HEK293T (cell line): ENCODE data around the gene PLPPR2.
A peak's percentile ranks its signal among the peaks of the same experiment; 100 is the strongest.
"Not testable (repeated sequence)": the region's sequence is repeated elsewhere in the genome, so short reads cannot be mapped to it uniquely, and the experiment has no call there.

Experiments used
- CTCF ChIA-PET: fragments of 350-600 bp; formaldehyde crosslinking; extraction: SDS; loops from one replicate; lab custom pipeline; 2021; ENCODE audit warnings: antibody characterized with exemption, inconsistent platforms; lab: Yijun Ruan, JAX
- POLR2A ChIA-PET: fragments of 350-600 bp; formaldehyde crosslinking; extraction: SDS; loops from one replicate; lab custom pipeline; 2020; ENCODE audit warnings: antibody characterized with exemption, inconsistent platforms; lab: Yijun Ruan, JAX
- DNase-seq: peaks from one replicate; pipeline ENCODE4 v3.0.0; 2012; ENCODE audit warnings: mixed read lengths; ENCODE audit errors: extremely low spot score
- ARNT ChIP-seq: fragments of 450-650 bp; IDR thresholded peaks from 2 replicates; pipeline ENCODE4 v1.6.1; 2017; ENCODE audit warnings: mild to moderate bottlenecking
- BHLHE40 ChIP-seq: fragments of 450-650 bp; IDR thresholded peaks from 2 replicates; pipeline ENCODE4 v1.6.1; 2016; ENCODE audit warnings: mild to moderate bottlenecking, moderate library complexity, borderline replicate concordance
- CTBP1 ChIP-seq: fragments of 450-650 bp; IDR thresholded peaks from 2 replicates; pipeline ENCODE4 v1.6.1; 2016; ENCODE audit warnings: borderline replicate concordance
- ELF4 ChIP-seq: fragments of 450-650 bp; IDR thresholded peaks from 2 replicates; pipeline ENCODE4 v1.6.1; 2017; ENCODE audit warnings: antibody characterized with exemption
- FOXA1 ChIP-seq: fragments of 450-650 bp; IDR thresholded peaks from 2 replicates; pipeline ENCODE4 v1.6.1; 2016; ENCODE audit warnings: mild to moderate bottlenecking
- FOXK2 ChIP-seq: fragments of 450-650 bp; IDR thresholded peaks from 2 replicates; pipeline ENCODE4 v1.6.1; 2016; ENCODE audit warnings: mild to moderate bottlenecking
- FOXM1 ChIP-seq: fragments of 450-650 bp; IDR thresholded peaks from 2 replicates; pipeline ENCODE4 v1.6.1; 2017; ENCODE audit warnings: mild to moderate bottlenecking, borderline replicate concordance
- HDGF ChIP-seq: fragments of 450-650 bp; IDR thresholded peaks from 2 replicates; pipeline ENCODE4 v1.6.1; 2017; ENCODE audit warnings: antibody characterized with exemption, borderline replicate concordance
- L3MBTL2 ChIP-seq: fragments of 450-650 bp; conservative IDR thresholded peaks from 2 replicates; pipeline ENCODE4 v1.6.1; 2016; ENCODE audit warnings: mild to moderate bottlenecking
- LEF1 ChIP-seq: fragments of 450-650 bp; IDR thresholded peaks from 2 replicates; pipeline ENCODE4 v1.6.1; 2017; ENCODE audit warnings: mild to moderate bottlenecking, borderline replicate concordance
- NFRKB ChIP-seq: fragments of 450-650 bp; IDR thresholded peaks from 2 replicates; pipeline ENCODE4 v1.6.1; 2016; ENCODE audit warnings: mild to moderate bottlenecking, moderate library complexity
- PKNOX1 ChIP-seq: fragments of 450-650 bp; IDR thresholded peaks from 2 replicates; pipeline ENCODE4 v1.6.1; 2016
- SP1 ChIP-seq: fragments of 450-650 bp; IDR thresholded peaks from 2 replicates; pipeline ENCODE4 v1.6.1; 2017
- SUZ12 ChIP-seq: fragments of 450-650 bp; IDR thresholded peaks from 2 replicates; pipeline ENCODE4 v1.6.1; 2016; ENCODE audit warnings: mild to moderate bottlenecking
- TARDBP ChIP-seq: fragments of 450-650 bp; IDR thresholded peaks from 2 replicates; pipeline ENCODE4 v1.6.1; 2016
- ZNF384 ChIP-seq: fragments of 450-650 bp; IDR thresholded peaks from 2 replicates; pipeline ENCODE4 v1.6.1; 2016

PLPPR2 gene

GRCh38 chr19:11345122-11345803 is 10.0 kb upstream of the PLPPR2 start:
- ChIA-PET CTCF (interaction anchor here (0.7 to 1.9 kb wide), 4 partner anchors 33 to 89 kb away, joined by 3 to 7 read pairs (median 4); partner anchors contain the start of gene ODAD3), POLR2A (interaction anchor here (0.9 to 3.3 kb wide), 5 partner anchors 12 to 51 kb away, joined by 3 to 20 read pairs (median 8); partner anchors contain the start of gene SWSAP1)
- DNase-seq: no peak
- TF ChIP-seq HDGF: no peak

- DNase-seq: peak; percentile 91
- no peak for TF ChIP-seq FOXK2
- TF ChIP-seq ELF4: no peak
- no peak for TF ChIP-seq HDGF
- no peak for TF ChIP-seq FOXA1
- 0 out of 2 replicates have a peak, but pooled peaks have one; percentile 15 for TF ChIP-seq TARDBP
- TF ChIP-seq PKNOX1: peak; percentile 90
- peak; percentile 84 for TF ChIP-seq L3MBTL2
- TF ChIP-seq SP1: peak; percentile 62
- ChIA-PET POLR2A (interaction anchor here (0.6 to 3.3 kb wide), 11 partner anchors 11 to 52 kb away, joined by 3 to 20 read pairs (median 5); partner anchors contain the start of genes EPOR and SWSAP1), CTCF (interaction anchor here (0.9 to 1.9 kb wide), 3 partner anchors 35 to 88 kb away, joined by 3 to 7 read pairs (median 3); partner anchors contain the start of gene ODAD3)
These were observed 8.9 kb upstream of the PLPPR2 start, which contains the start of the genes CCDC159 and TMEM205 for GRCh38 chr19:11346104-11346940. Gene CCDC159 (plus strand): TSS chr19:11346519. CDS start chr19:11346607, 88 bp downstream. Gene TMEM205 (minus strand): TSS chr19:11346268. CDS start chr19:11345619, 649 bp downstream.

- TF ChIP-seq FOXK2 (no peak), ARNT (no peak), FOXA1 (no peak), HDGF (no peak), ELF4 (no peak), SP1 (no peak), TARDBP (no peak), LEF1 (no peak), L3MBTL2 (no peak), ZNF384 (no peak), SUZ12 (no peak), PKNOX1 (no peak), BHLHE40 (no peak), NFRKB (no peak), CTBP1 (no peak)
- DNase-seq: no peak
- ChIA-PET POLR2A (interaction anchor here (2.0 to 3.3 kb wide), 3 partner anchors 25 to 36 kb away, joined by 6 to 20 read pairs (median 10); partner anchors contain the start of genes EPOR and SWSAP1), CTCF (no interaction called here)
These were observed 7.6 kb upstream of the PLPPR2 start for GRCh38 chr19:11347546-11348039.

- no peak for TF ChIP-seq PKNOX1
- TF ChIP-seq ELF4: no peak
- no peak for TF ChIP-seq ARNT
- TF ChIP-seq FOXM1: no peak
- no peak for TF ChIP-seq HDGF
- TF ChIP-seq BHLHE40: no peak
- no peak for TF ChIP-seq NFRKB
- no peak for TF ChIP-seq SUZ12
- ChIA-PET CTCF (interaction anchor here (0.6 to 1.1 kb wide), 2 partner anchors 55 to 136 kb away, joined by 3 read pairs; no protein-coding TSS in a partner anchor), POLR2A (no interaction called here)
- no peak for DNase-seq
These were observed 6.1 kb upstream of the PLPPR2 start for GRCh38 chr19:11349171-11349570.

GRCh38 chr19:11354102-11354501 is 1.1 kb upstream of the PLPPR2 start:
- CTCF ChIA-PET, POLR2A ChIA-PET, DNase-seq: not testable (repeated sequence)

GRCh38 chr19:11356074-11356397 is 804 bp downstream of the PLPPR2 start:
- DNase-seq: no peak
- CTCF ChIA-PET: no interaction called here
- TF ChIP-seq FOXA1: no peak
- TF ChIP-seq SP1: no peak
- no peak for TF ChIP-seq FOXK2
- no peak for TF ChIP-seq ZNF384
- TF ChIP-seq ELF4: no peak
- TF ChIP-seq LEF1: no peak
- no peak for TF ChIP-seq PKNOX1
- no peak for TF ChIP-seq TARDBP
- no peak for TF ChIP-seq ARNT
- TF ChIP-seq NFRKB: no peak
- no peak for TF ChIP-seq BHLHE40
- TF ChIP-seq CTBP1: no peak
- TF ChIP-seq SUZ12: no peak
- no peak for TF ChIP-seq FOXM1
- no peak for TF ChIP-seq HDGF
- POLR2A ChIA-PET: no interaction called here
